Suppressor macrophage (primary cell): ENCODE data around the gene ACTA2.
A peak's percentile ranks its signal among the peaks of the same experiment; 100 is the strongest.
"Not testable (repeated sequence)": the region's sequence is repeated elsewhere in the genome, so short reads cannot be mapped to it uniquely, and the experiment has no call there.

Experiments used
- DNase-seq, 4 experiments: peaks; one replicate each; pipeline ENCODE4 v3.0.0-alpha.2; 2020 to 2022

The ACTA2 gene

DNA sequence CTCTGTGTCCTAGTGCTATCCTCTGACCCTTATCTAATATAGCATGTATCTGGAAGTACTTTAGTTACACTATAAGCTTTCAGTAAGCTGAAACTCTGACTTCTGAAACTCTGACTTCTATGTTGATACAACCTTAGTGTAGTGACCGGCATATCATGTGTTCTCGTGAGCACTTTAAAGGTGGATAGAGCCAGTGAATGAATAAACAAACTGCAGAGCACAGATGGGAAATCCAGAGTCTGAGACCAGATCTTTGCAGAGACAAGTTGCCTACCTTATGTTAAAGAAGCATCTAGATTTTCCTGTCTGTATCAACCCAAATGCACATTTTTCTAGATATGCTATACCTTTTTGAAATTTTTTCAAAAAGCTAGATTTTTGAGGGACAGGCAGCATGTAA is 3.5 kb downstream of the ACTA2 start:
- no peak for DNase-seq

DNA sequence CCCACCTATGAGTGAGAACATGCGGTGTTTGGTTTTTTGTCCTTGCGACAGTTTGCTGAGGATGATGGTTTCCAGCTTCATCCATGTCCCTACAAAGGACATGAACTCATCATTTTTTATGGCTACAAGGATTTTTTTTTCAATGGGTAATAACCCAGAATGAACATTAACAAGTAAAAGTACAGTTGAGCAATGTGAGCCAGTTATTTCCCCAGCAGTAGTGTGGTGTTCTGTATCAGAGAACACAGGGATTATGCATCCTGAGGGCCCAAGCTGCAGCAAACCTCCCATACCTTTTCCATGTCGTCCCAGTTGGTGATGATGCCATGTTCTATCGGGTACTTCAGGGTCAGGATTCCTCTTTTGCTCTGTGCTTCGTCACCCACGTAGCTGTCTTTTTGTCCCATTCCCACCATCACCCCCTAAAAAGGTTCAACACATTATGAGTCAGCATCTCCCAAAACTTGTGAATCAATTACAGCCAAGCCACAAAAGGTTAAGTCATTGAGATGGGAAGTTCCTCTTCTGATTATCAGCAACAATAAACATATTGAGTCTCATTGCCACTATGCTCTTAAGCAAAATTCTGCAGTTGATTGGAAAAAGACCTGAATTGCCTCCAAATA is 5.5 kb downstream of the ACTA2 start:
- no peak for DNase-seq

DNA sequence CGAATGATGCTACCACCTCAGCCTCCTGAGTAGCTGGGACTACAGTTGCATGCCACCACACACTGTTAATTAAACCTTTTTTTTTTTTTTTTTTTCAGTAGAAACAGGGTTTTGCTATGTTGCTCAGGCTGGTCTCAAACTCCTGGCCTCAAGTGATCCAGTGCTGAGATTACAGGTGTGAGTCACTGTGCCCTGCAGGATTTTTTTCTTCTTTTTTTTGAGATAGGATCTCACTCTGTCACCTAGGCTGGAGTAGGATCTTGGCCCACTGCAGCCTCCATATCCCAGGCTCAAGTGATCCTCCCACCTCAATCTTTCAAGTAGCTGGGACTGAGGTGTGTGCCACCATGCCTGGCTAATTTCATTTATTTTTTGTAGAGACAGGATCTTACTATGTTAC is 6.4 kb downstream of the ACTA2 start:
- DNase-seq = no peak

DNA sequence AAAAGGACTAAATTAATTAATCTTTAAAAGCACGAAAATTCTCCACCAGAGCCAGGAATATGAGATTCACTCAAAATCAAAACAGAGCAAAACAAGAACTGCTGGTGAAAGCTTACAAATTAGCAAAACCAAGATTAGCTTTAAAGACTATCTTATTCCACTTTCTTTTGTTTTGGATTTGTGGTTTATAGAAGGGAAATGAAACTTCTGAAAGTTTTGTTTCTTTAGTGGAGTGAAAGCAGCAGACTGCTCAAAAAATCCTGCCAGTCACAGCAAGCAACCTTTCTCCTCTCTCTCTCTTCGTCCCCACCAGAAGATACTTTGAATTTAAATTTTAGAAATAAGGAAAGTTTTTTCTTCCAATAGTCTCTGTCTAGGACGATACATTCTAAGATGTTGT is 7.8 kb downstream of the ACTA2 start:
- DNase-seq = peak in 3 of 4 experiments; percentile 13 to 56 (median 34)

DNA sequence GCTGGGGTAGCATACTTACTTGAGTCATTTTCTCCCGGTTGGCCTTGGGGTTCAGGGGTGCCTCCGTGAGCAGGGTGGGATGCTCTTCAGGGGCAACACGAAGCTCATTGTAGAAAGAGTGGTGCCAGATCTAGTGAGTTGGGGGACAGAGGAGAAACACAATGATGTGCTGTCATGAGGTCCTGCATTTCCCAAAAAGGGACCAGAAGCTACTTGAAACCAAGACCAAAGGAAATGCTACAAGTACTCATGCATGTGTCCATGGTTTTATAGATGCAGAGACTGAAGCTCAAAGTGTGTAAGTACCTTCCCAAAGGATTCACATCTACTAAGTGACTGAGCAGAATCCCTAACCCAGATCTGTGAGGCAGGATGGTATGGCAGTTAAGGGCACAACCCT is 8.8 kb downstream of the ACTA2 start:
- DNase-seq = no peak

DNA sequence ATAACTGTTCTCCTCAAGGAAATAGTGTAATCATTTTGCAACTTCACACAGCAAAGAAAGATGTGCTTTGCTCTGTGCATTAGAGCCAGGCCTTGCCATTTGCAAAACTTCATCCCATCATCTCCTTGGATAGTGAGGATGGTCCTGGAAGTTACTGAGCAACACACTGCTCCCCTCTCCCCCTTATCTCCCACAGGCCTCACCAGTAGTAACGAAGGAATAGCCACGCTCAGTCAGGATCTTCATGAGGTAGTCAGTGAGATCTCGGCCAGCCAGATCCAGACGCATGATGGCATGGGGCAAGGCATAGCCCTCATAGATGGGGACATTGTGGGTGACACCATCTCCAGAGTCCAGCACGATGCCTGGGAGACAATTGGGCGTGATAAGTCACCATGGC is 11.5 kb downstream of the ACTA2 start:
- DNase-seq = no peak

DNA sequence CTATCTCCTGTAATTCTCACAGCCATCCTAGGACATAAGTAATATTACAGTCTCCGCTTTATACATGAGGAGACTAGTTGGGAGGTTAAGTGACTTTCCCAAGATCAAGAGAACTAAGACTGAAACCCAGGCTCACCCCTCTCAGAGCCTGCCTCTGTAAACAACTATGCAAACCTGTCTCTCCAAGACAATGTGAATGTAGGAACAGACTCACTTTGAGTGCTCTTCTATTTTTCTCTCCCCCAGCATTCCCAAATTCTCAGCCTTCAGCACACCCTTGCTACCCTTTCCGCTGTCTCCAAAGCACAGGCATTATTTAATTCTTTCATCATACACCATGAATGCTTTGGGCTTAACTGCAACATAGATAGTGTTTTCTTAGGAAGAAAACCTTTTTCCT is 13.6 kb downstream of the ACTA2 start:
- no peak for DNase-seq

DNA sequence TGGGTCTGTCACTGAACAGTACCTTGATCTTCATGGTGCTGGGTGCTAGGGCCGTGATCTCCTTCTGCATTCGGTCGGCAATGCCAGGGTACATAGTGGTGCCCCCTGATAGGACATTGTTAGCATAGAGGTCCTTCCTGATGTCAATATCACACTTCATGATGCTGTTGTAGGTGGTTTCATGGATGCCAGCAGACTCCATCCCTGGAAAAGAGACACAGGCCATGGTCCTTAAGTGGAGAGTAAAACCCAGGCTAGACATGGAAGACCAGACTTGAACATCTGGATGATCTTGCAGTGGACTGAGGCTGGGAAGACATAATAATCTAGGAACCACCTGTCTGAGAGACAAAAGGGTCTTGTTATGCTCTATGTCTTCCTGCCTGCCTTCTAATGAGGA is 14.5 kb downstream of the ACTA2 start:
- no peak for DNase-seq

DNA sequence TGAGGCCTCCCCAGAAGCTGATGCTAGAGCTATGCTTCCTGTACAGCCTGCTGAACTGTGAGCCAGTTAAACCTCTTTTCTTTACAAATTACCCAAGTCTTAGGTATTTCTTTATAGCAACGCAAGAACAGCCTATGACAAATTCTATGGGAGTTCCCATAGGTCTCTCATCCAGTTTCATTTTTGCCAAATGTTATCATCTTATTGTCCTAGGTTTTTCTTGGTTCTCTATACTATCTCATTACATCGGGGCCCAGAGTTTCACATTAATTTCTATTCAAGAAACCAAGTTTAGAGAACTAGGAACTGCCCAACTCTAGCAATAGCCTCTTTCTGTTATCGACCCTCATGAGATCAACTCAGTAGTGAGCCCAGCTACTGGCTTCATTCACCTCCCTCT is 15.9 kb downstream of the ACTA2 start:
- DNase-seq = no peak

DNA sequence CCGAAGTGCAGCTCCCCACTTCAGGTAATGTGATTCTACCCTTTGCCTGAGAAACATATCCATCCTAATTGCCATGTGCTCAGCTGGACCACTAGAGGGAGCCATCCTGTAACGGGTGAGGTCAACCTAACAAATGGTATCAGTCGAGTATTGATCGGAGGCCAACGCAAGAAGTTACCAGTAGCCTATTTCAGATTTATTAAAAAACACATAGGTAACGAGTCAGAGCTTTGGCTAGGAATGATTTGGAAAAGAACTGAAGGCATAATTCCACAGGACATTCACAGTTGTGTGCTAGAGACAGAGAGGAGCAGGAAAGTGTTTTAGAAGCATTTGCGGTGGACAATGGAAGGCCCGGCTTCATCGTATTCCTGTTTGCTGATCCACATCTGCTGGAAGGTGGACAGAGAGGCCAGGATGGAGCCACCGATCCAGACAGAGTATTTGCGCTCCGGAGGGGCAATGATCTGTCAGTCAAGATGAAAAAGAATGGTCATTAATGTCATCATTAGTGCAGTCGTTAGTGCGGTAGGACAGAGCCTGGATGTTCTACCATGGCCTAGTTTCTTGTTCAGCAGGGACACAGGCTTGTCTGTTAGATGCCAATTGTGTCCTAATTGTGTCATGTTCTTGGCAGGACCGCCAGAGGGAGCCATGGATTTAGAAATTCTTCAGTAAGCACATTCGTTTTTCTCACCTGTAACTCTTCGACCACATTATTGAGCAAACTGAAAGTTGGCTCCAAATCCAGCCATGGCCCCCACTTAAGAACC is 17.5 kb downstream of the ACTA2 start:
- peak; percentile 65 to 86 (median 74) for DNase-seq

DNA sequence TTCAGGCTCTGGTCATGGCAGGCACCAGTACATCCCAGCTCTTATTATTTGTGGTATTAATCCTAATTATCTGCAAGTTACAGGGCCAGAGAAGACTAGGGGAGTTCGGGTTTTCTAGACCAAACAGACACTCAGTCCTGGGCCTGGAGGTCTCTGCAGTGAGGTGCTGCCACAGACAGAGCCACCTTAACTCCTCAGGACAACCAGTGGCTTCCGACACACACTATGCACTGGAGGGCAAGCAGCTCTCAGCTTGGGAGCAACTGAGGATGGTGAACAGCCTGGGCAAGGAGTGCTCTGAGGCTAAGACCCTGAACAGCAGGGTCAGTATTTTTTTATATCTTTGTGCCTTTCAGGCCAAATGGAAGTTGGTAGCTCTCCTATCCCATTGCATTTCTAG is 19.0 kb downstream of the ACTA2 start:
- DNase-seq = no peak

DNA sequence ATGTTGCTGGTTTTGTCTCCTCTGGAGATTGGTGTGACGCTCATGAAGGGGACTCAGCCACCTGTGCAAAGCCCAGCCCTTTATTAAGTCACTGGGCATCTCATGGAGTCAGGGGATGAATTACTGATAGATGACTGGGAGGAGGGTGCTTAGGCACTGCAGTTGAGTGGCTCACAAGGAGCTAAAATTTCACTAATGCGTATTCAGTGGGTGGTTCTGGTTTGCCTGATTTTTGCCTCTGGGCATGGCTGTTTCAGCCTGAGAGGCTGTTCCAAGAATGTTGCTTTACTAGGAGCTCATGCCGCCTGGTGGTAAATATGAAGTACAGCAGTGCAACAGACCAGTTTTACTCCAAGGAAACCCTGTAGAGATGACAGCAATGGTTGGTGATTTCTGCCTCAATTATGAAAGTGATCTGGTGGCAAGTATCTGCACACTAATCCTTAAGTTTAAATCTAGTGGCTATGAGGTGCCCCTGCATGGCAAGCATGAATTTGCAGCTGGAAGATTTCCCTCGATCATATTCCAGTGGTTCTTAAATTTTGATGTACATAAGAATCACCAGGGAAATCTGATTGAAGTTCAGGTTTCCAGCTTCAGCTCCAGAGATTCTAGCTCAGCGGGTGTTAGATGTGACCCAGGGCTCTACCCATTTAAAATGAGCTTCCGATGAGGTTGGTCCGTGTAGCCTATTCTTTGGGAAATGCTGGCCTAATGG is 19.9 kb downstream of the ACTA2 start:
- DNase-seq = peak; percentile 68 to 90 (median 77)

DNA sequence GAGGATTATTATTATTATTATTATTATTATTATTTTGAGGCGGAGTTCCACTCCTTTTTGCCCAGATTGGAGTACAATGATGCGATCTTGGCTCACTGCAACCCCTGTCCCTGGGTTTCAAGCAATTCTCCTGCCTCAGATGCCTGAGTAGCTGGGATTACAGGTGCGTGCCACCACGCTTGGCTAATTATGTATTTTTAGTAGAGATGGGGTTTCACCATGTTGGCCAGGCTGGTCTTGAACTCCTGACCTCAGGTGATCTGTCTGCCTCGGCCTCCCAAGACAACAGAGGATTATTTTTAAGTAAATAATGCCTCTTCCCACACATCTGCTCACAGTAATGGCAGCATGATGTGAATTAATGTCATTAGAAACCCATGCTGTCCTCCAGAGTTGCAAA is 20.5 kb downstream of the ACTA2 start:
- DNase-seq = not testable (repeated sequence)

DNA sequence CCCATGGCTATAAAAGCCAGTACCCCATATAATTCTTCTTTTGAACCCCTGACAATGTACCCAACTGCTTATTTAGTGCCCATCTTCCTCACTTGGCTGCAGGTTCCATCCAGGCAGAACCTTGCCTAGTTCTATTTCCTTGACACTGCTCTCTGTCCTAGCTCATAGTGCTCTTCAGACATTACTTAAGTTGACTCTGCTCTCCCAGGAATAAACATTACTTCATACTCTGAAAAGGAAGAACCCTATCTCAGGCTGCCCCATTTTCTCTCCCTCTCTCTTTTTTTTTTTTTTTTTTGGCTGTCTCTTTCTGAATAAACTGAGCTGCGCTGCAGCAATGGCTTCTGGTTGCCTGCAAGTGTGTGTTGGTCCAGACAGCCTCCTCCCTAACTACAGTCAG is 21.0 kb downstream of the ACTA2 start:
- DNase-seq = no peak

DNA sequence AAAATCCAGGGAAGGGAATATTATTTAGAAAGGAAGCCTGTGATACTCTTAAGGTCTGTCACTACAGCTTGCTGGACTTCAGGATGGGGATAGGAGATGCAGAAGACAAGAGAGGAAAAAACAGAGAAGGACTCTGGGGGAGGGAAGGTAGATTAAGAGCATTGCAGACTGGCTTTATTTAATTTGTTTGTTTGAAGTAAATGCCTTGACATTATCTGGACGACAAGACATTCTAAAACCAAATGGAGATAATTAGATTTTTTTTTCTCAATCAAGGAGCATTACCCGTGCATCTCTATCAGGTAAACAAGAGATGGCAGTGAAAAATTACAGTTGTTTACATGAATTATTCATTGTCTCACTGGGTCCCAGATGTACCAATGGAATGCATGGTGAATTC is 24.3 kb downstream of the ACTA2 start:
- DNase-seq = no peak

DNA sequence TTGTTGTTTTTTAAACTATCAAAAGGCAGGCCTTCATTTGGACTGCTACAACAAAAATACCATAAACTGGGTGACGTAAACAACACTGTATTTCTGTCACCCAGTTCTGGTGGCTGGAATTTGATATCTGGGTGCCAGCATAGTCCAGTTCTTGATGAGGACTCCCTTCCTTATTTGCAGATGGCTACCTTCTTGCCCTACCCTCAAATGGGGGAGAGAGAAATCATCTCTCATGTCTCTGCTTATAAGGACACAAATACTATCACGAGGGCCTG is 25.2 kb downstream of the ACTA2 start:
- no peak for DNase-seq

DNA sequence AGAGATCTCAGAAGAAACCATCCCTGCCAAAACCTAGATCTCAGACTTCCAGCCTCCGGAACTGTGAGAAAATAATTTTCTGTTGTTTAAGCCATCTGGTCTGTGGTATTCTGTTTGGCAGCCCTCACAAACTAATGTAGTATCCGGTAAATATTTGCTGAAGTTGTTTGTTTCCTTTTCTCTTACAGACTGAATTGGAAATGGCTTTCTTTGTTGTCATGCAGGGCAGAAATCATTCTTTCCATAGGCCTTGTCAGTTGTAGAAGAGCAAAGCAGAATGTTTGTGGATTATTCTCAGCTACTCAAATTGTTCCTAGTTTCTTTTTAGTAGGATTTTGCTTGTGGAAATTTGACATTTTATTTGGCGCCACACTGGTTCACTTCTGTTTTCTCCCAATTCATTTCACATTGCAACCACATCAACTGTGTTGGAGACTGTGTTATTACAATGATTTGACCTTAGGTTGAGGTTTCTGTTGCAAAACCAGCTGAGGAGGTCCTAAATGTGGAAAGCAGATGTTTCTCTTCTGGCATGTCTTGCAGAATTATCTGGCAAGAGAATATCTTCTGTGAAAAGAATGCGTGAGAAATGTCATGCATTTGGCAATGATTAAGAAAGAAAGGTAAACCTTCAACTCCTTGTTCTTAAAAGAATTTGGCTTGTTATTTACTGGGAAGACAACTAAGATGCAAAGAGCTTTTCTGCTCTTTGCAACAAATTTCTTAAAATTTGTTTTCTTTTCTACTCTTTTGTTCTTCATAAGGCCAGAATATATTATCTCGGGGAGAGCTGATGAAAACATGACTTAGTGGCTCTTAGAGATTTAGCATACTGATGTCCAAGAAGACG is 25.8 kb downstream of the ACTA2 start:
- DNase-seq = peak; percentile 36 to 74 (median 56)

DNA sequence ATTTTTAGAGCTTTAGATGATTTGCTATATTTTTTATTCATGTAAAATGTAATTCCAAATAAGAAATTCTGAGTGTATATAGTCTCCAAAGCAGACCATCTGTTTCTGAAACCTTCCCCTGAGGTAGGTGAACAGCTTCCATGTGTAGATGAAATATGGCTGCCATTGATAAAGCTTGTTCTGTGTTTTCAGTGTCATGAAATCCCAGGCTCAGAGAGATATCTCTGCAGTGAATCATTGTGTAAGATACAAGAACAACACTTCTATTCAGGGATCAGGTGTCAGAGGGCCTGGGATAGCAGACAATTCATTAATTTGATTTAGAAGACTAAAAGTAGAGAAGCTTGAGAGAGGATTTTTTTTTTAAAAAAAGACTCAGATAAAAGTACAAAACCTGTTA is 29.1 kb downstream of the ACTA2 start:
- DNase-seq = no peak

DNA sequence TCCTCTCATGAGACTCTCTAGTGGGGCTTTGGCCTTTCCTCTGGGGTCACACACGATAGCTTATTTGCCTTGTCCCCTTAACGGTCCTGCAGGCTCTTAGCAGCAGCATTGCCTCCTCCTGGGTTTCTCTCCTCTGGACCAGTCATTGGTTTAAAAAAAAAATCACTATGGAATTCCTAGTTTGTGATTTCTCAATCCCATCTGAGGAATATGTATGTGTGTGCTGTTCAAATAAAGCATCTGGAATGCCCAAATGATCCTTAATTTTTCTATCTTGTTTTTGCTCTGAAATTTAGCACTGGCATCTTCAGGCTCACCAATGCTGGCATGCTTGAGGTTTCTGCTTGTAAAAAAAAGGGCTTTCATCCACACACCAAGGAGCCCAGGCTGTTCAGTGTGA is 30.5 kb downstream of the ACTA2 start:
- no peak for DNase-seq

DNA sequence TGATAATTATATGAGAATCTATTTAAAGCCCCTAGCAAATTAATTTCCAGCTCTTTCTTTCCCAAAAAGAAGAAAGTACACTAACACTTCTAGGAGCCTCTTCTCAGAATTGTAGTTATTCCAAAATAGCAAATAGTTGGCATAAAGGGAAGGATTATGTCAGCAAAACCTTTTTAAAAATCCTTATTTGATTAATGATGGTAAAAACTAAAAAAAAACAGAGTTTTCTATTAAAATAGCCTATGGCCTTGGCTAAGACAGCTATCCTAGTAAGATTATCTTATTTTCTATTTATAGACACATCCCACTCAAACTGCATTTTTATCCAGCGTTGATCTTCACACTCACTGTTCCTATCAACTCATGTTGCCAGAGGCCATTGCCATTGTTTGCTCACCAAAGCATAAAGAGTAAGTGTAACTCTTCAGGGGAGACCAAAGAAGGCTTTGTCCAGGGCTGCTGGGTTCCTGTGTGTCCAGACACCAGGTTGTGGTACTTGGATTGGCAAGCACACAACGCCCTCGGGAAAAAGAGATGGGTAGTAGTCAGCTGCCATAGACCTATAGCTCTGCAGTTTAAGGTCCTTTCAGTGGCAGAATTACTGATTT is 31.5 kb downstream of the ACTA2 start:
- DNase-seq = no peak

DNA sequence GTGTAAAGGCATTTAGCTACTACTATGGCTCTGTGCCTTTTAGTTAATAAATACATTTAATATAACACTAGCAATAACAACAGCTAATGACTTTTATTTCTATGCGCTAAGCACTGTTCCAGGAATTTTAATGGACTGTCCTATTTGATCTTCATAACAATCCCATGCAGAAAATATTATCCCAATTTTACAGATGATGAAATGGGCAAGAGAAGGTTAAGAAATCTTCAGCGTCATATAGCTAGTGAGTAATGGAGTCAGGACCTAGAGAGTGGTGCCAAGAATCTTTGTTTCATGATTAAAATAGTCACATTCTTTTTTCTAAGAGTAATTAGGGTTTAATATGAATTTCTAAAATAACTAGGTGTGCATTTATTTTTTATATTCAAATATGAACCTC is 32.4 kb downstream of the ACTA2 start:
- DNase-seq = no peak

DNA sequence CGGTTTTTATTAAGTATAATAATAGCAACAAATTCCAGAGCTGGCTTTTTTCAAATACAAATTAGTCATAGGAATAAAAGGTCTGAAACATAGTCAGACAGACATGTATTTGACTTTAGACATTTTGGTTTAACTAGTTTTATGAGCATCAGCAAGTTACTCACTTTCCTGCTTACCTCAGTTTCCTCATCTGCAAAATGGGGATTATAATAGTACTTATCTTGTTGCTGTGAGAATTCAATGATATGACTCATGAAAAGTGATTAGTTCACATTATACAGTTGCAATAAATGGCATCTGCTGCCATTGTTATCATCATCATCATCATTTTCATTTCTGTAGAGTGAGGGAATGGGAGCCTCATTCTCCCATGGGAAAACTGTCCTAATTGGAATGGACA is 33.5 kb downstream of the ACTA2 start:
- DNase-seq = no peak
